Stomach smooth muscle (tissue), 2 donors: ENCODE results near the gene MYO9A.

ENCODE experiments used
- H3K27ac ChIP-seq: one replicate; pipeline ENCODE4 v1.7.0; 2013; ENCODE audit warnings: mild to moderate bottlenecking, low read length, inconsistent platforms
- H3K27me3 ChIP-seq, 2 donors: one replicate each; pipeline ENCODE4 v1.7.0; 2013; ENCODE audit warnings: low read length in 2 of 2; ENCODE audit not compliant: insufficient read depth in 2 of 2, control insufficient read depth in 1 of 2
- H3K36me3 ChIP-seq, 2 donors: one replicate each; pipeline ENCODE4 v1.7.0; 2013; ENCODE audit warnings: low read length in 2 of 2; ENCODE audit not compliant: control insufficient read depth in 2 of 2, insufficient read depth in 2 of 2
- H3K4me1 ChIP-seq: one replicate; pipeline ENCODE4 v1.7.0; 2013; ENCODE audit warnings: low read length; ENCODE audit not compliant: control insufficient read depth, insufficient read depth
- H3K4me3 ChIP-seq, 2 donors: one replicate each; pipeline ENCODE4 v1.7.0; 2013; ENCODE audit warnings: low read length in 2 of 2
- H3K9ac ChIP-seq, 2 donors: one replicate each; pipeline ENCODE4 v1.7.0; 2013; ENCODE audit warnings: low read length in 2 of 2, mild to moderate bottlenecking in 1 of 2
- H3K9me3 ChIP-seq, 2 donors: one replicate each; pipeline ENCODE4 v1.7.0; 2013; ENCODE audit warnings: low read length in 2 of 2; ENCODE audit not compliant: control insufficient read depth in 2 of 2
- donor health status: healthy.
- donor health status: Pancreatic carcinoma.

The MYO9A gene

DNA sequence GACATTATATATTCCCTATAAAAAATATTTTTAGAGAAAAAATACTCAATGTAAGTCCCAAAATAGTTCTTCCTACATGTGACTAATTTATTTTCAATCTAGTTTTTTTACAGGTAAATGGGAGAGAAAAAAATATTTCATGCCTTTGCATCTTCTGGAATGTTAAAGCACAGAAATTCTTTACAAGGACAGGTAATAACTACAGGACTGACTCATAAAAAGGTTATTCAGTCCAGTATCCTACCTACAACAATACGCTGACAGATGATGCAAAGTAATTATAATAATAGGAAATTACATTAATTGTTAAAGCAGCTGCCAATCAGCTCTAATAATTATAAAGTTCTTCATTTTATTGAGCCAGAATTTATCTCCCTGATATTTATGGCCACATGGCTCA, 147.5 kb downstream of the MYO9A start:
- Histone ChIP-seq H3K4me1 (no peaks in the 10 kb centered on the region), H3K27ac (no peak overlapping the region), H3K9me3 (no peaks in the 10 kb centered on the region), H3K36me3 (peaks cover 5 to 15% of the 10 kb centered on the region in 2 donors), H3K27me3 (no peaks in the 10 kb centered on the region), H3K4me3 (no peak overlapping the region), H3K9ac (no peak overlapping the region)

DNA sequence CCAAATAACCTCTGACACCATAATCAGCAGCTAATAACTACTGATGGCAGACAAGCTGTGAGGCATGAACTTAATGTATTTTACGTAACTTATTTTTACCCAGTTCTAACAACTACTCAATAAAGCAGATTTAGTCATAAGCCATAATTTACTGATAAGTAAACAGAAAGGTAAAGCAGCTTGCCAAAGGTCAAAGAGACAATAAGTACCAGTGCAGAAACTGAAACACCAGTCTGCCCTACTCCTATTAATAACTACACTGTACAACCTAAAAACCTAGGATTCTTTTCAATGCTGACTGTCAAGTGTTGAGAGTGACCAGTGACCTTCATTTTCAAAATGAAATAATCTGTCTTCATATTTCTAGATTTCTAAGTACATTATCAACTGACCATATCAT, 155.4 kb downstream of the MYO9A start:
- no peak overlapping the region for H3K4me3 ChIP-seq
- no peaks in the 10 kb centered on the region for H3K4me1 ChIP-seq
- H3K27me3 ChIP-seq, result no peaks in the 10 kb centered on the region
- peaks cover 2 to 4% of the 10 kb centered on the region in 2 donors for H3K36me3 ChIP-seq
- no peak overlapping the region for H3K27ac ChIP-seq
- H3K9ac ChIP-seq, result no peak overlapping the region
- no peaks in the 10 kb centered on the region for H3K9me3 ChIP-seq

DNA sequence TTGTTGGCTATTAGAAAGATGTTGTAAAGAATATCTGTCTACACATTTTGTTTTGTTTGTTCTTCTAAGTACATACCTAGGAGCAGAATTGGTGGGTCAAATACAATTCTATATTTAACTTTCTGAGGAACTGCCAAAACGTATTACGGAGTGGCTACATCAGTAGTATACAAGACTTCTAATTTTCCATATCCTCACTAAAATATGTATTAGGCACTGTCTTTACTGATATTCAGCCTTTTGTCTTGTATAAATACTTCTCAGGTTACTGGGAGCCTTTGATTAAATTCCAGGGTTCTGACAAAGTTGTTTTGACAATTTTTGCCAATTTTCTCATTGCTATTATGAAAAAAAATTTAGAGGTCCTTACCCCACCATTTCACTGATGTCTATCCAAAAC, 160.9 kb downstream of the MYO9A start:
- Histone ChIP-seq H3K4me3 (no peak overlapping the region), H3K9me3 (no peaks in the 10 kb centered on the region), H3K27me3 (no peaks in the 10 kb centered on the region), H3K4me1 (no peaks in the 10 kb centered on the region), H3K9ac (no peak overlapping the region), H3K36me3 (peaks cover 0 to 2% of the 10 kb centered on the region in 2 donors), H3K27ac (no peak overlapping the region)

- H3K36me3 ChIP-seq, result no peaks in the 10 kb centered on the region
- H3K4me3 ChIP-seq, result no peak overlapping the region
- H3K27me3 ChIP-seq, result no peaks in the 10 kb centered on the region
- H3K9ac ChIP-seq, result no peak overlapping the region
- no peaks in the 10 kb centered on the region for H3K4me1 ChIP-seq
- no peaks in the 10 kb centered on the region for H3K9me3 ChIP-seq
- H3K27ac ChIP-seq, result no peak overlapping the region
Measured at GRCh38 chr15:71951134-71951533, 166.8 kb downstream of the MYO9A start.

DNA sequence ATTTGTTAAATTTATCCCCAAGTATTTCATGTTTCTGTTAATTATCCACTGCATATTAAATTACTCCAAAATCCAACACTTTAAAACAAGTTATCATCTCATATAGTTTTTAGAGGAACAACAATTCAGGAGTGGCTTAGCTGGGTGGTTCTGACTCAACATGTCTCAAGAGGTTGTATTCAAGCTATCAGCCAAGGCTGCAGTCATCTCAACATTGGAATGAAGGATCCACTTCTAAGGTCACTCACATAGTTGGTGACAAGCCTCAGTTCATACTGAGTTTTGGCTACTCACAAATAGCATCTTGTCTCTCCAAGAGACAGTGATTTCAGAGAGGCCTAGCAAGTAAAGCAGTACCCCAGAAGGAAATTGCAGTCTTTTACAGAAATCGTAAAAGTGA, 172.9 kb downstream of the MYO9A start:
- Histone ChIP-seq H3K4me1 (no peaks in the 10 kb centered on the region), H3K27ac (no peak overlapping the region), H3K9me3 (no peaks in the 10 kb centered on the region), H3K9ac (no peak overlapping the region), H3K27me3 (no peaks in the 10 kb centered on the region), H3K36me3 (no peaks in the 10 kb centered on the region), H3K4me3 (no peak overlapping the region)

- no peaks in the 10 kb centered on the region for H3K4me1 ChIP-seq
- no peak overlapping the region for H3K27ac ChIP-seq
- no peak overlapping the region for H3K9ac ChIP-seq
- H3K9me3 ChIP-seq, result no peaks in the 10 kb centered on the region
- no peaks in the 10 kb centered on the region for H3K36me3 ChIP-seq
- H3K4me3 ChIP-seq, result no peak overlapping the region
- H3K27me3 ChIP-seq, result no peaks in the 10 kb centered on the region
Measured at GRCh38 chr15:71943806-71944205, 174.1 kb downstream of the MYO9A start.

GRCh38 chr15:71939981-71940588, 177.9 kb downstream of the MYO9A start:
- Histone ChIP-seq H3K27me3 (no peaks in the 10 kb centered on the region), H3K9ac (no peak overlapping the region), H3K9me3 (no peaks in the 10 kb centered on the region), H3K36me3 (peaks cover 0 to 6% of the 10 kb centered on the region in 2 donors), H3K27ac (no peak overlapping the region), H3K4me1 (no peaks in the 10 kb centered on the region), H3K4me3 (no peak overlapping the region)

DNA sequence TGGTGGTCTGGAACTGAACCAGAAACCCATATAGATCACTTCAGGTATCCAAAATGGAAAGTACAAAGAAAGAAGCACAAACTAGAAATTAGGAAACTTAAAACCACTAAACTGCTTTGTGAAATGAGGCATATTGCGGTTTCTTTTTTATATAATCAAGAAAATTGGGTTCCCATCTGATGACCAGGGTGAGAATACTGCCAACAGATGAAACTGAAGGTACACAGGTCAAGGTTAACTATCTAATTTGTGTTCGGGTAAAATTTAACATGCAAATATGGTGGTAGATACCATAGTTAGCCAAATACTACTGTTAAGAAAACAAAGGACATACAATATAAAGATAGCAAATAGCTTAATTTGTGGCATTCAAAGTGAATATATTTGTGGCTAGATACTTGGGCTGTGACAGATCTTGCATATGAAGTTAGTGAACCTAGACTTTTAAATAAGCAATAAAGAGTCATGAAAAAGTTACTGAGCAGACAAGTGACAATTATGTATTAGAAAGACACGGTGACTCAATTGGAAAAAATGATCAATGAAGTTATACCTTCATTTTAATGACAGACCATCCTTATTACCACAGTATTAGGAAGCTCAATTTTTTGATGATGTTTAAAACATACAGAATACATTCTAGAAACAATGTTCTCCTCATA, 180.2 kb downstream of the MYO9A start:
- no peaks in the 10 kb centered on the region for H3K9me3 ChIP-seq
- peaks cover 0 to 13% of the 10 kb centered on the region in 2 donors for H3K36me3 ChIP-seq
- no peak overlapping the region for H3K9ac ChIP-seq
- no peak overlapping the region for H3K4me3 ChIP-seq
- H3K27ac ChIP-seq, result no peak overlapping the region
- no peaks in the 10 kb centered on the region for H3K27me3 ChIP-seq
- no peaks in the 10 kb centered on the region for H3K4me1 ChIP-seq

DNA sequence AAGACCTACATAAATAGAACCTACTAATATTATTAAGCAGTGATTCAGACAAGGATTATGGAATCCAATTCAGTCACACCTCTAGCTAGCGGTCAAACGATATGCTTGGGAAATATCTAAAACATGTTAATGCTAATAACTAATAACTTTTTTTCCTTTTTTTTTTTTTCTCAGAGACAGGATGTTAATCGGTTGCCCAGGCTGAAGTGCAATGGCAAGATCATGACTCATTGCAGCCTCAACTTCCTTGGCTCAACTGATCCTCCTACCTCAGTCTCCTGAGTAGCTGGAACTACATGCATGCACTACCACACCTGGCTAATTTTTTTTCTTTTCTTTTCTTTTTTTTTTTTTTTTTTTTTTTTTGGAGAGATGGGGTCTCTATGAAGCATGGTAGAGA, 183.5 kb downstream of the MYO9A start:
- no peak overlapping the region for H3K4me3 ChIP-seq
- H3K27ac ChIP-seq, result no peak overlapping the region
- H3K9ac ChIP-seq, result no peak overlapping the region
- H3K4me1 ChIP-seq, result no peaks in the 10 kb centered on the region
- H3K9me3 ChIP-seq, result no peaks in the 10 kb centered on the region
- H3K36me3 ChIP-seq, result peaks cover 6 to 27% of the 10 kb centered on the region in 2 donors
- H3K27me3 ChIP-seq, result no peaks in the 10 kb centered on the region

- no peak overlapping the region for H3K27ac ChIP-seq
- no peaks in the 10 kb centered on the region for H3K4me1 ChIP-seq
- no peaks in the 10 kb centered on the region for H3K27me3 ChIP-seq
- peaks cover 6 to 24% of the 10 kb centered on the region in 2 donors for H3K36me3 ChIP-seq
- no peak overlapping the region for H3K9ac ChIP-seq
- no peaks in the 10 kb centered on the region for H3K9me3 ChIP-seq
- H3K4me3 ChIP-seq, result no peak overlapping the region
Measured at GRCh38 chr15:71932689-71933088, 185.3 kb downstream of the MYO9A start.

DNA sequence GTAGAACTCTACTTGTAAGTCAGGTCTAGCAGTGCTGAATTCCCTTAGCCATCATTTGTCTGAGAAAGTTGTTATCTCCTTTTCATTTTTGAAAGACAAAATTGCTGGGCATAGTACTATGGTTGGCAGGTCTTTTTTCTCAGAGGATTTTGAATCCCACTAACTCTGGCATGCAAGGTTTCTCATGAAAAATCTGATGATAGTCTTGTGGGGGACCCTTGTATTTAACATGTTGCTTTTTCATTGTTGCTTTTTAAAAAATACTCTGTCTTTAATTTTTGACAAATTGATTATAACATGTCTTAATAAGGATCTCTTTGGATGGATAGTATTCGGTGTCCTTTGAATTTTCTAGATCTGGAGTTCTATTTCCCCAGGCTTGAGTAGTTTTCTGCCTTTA, 186.7 kb downstream of the MYO9A start:
- no peak overlapping the region for H3K4me3 ChIP-seq
- H3K9me3 ChIP-seq, result no peaks in the 10 kb centered on the region
- H3K27ac ChIP-seq, result no peak overlapping the region
- peaks cover 6 to 22% of the 10 kb centered on the region in 2 donors for H3K36me3 ChIP-seq
- H3K9ac ChIP-seq, result no peak overlapping the region
- no peaks in the 10 kb centered on the region for H3K4me1 ChIP-seq
- H3K27me3 ChIP-seq, result no peaks in the 10 kb centered on the region
